NCI-H82 (cell line): ENCODE data around the gene PRKCA.

Experiments
- DNase-seq: peaks from one replicate; lab custom pipeline; 2025; lab: John Stamatoyannopoulos, UW

Gene PRKCA

GRCh38 chr17:66747578-66748275 lies 445.3 kb downstream of the PRKCA start:
- DNase-seq: peak; percentile 64

- no peak for DNase-seq
Observed at GRCh38 chr17:66748578-66748977, 446.2 kb downstream of the PRKCA start.

- no peak for DNase-seq
Observed at GRCh38 chr17:66749217-66749832, 446.9 kb downstream of the PRKCA start.

GRCh38 chr17:66750116-66750515 lies 447.7 kb downstream of the PRKCA start:
- DNase-seq: no peak

GRCh38 chr17:66750781-66751543 lies 448.5 kb downstream of the PRKCA start:
- DNase-seq: peak; percentile 85

- DNase-seq: peak; percentile 41
Observed at GRCh38 chr17:66751771-66752170, 449.4 kb downstream of the PRKCA start.

- no peak for DNase-seq
Observed at GRCh38 chr17:66752411-66752810, 450.0 kb downstream of the PRKCA start.

- peak; percentile 97 for DNase-seq
Observed at GRCh38 chr17:66753126-66753920, 450.9 kb downstream of the PRKCA start.

- no peak for DNase-seq
Observed at GRCh38 chr17:66755101-66755943, 452.9 kb downstream of the PRKCA start.

GRCh38 chr17:66755944-66756290 lies 453.5 kb downstream of the PRKCA start:
- DNase-seq: no peak

GRCh38 chr17:66760324-66760723 lies 457.9 kb downstream of the PRKCA start:
- no peak for DNase-seq

GRCh38 chr17:66762276-66762675 lies 459.9 kb downstream of the PRKCA start:
- DNase-seq: no peak

- DNase-seq: no peak
Observed at GRCh38 chr17:66763056-66763455, 460.6 kb downstream of the PRKCA start.

GRCh38 chr17:66764506-66764905 lies 462.1 kb downstream of the PRKCA start:
- DNase-seq: no peak

GRCh38 chr17:66767154-66767933 lies 464.9 kb downstream of the PRKCA start:
- peak; percentile 70 for DNase-seq

GRCh38 chr17:66769911-66770310 lies 467.5 kb downstream of the PRKCA start:
- DNase-seq: no peak

- DNase-seq: no peak
Observed at GRCh38 chr17:66772148-66772812, 469.9 kb downstream of the PRKCA start.

- no peak for DNase-seq
Observed at GRCh38 chr17:66775271-66775670, 472.9 kb downstream of the PRKCA start.

GRCh38 chr17:66775881-66776400 lies 473.5 kb downstream of the PRKCA start:
- no peak for DNase-seq
